Left renal cortex interstitium (tissue), 4 donors: ENCODE results near the gene PSMD14. TPM values are rescaled to one million over a fixed set of nuclear protein-coding genes. Genes with fewer than 3 reads are reported as not detected.

Experiments used
- DNase-seq, 4 donors: peaks; one replicate each; pipeline ENCODE4 v3.0.0-alpha.2; 2013; ENCODE audit warnings: low read depth in 4 of 4, low spot score in 2 of 4, missing footprints in 1 of 4
- polyA plus RNA-seq, 4 donors: library from polyadenylated mRNA; unstranded; fragments of 120-200 nt; gene quantifications; one replicate each; pipeline ENCODE4 v1.2.1, GENCODE V29; 2013; ENCODE audit not compliant: insufficient read length in 4 of 4

PSMD14 gene
- polyA plus RNA-seq, 4 donors, result 45.3 to 58.8 (median 52.8) TPM

- DNase-seq, result no peak
These were observed 125.9 kb downstream of the PSMD14 start for GRCh38 chr2:161434118-161434517.

- no peak for DNase-seq
These were observed 128.2 kb downstream of the PSMD14 start for GRCh38 chr2:161436411-161436810.

- DNase-seq, result no peak
These were observed 130.4 kb downstream of the PSMD14 start for GRCh38 chr2:161438598-161438997.

- no peak for DNase-seq
These were observed 136.9 kb downstream of the PSMD14 start for GRCh38 chr2:161445097-161445496.

GRCh38 chr2:161448431-161448830 is 140.2 kb downstream of the PSMD14 start:
- no peak for DNase-seq

Other genes with a start within 250 kb of the PSMD14 start
- gene TANK, start 148.0 kb upstream of the PSMD14 start, polyA plus RNA-seq, result 10 to 100 TPM; 47.9 to 67.4 (median 55.9) TPM
- under 1 TPM in 2 of 4 donors, not detected in 2; 0.04 to 0.08 TPM for gene TBR1, start 107.9 kb downstream of the PSMD14 start, polyA plus RNA-seq